GM03348 (cell line): ENCODE results near the gene INTS6.

Experiments
- DNase-seq: peaks from one replicate; pipeline ENCODE4 v3.0.0; 2012; ENCODE audit warnings: low spot score

INTS6 gene

GRCh38 chr13:51317262-51317661, 135.6 kb downstream of the INTS6 start:
- no peak for DNase-seq

GRCh38 chr13:51313619-51314018, 139.2 kb downstream of the INTS6 start:
- no peak for DNase-seq

- no peak for DNase-seq
Observed at GRCh38 chr13:51311957-51312520, 140.8 kb downstream of the INTS6 start.
